Ureter (tissue), 1 donor: Measurements from ENCODE around the gene BHLHA15. TPM values are rescaled to one million over a fixed set of nuclear protein-coding genes. Genes with fewer than 3 reads are reported as not detected.

Experiments
- DNase-seq: peaks from one replicate; pipeline ENCODE4 v3.0.0-alpha.2; 2020; ENCODE audit warnings: low spot score
- total RNA-seq: library from RNA; stranded (reverse); gene quantifications from one replicate; pipeline ENCODE4 v1.2.4, GENCODE V29; 2023
- donor health status: DM: yes; HTN: yes; CAD: no.

The BHLHA15 gene
- total RNA-seq: 0.73 TPM

GRCh38 chr7:98211221-98211675, at the start of gene BHLHA15:
TSS of gene BHLHA15 (plus strand) at chr7:98211439. CDS start at chr7:98212310, 871 bp downstream.
- peak; percentile 48 for DNase-seq

GRCh38 chr7:98162758-98163157, 48.5 kb upstream of the BHLHA15 start:
- DNase-seq: no peak

GRCh38 chr7:98163269-98163668, 48.0 kb upstream of the BHLHA15 start:
- DNase-seq: no peak

GRCh38 chr7:98163704-98164494, 47.3 kb upstream of the BHLHA15 start:
- no peak for DNase-seq

- DNase-seq: no peak
Observed at GRCh38 chr7:98165827-98166667, 45.2 kb upstream of the BHLHA15 start.

GRCh38 chr7:98166668-98166970, 44.6 kb upstream of the BHLHA15 start:
- no peak for DNase-seq

- no peak for DNase-seq
Observed at GRCh38 chr7:98167653-98168052, 43.6 kb upstream of the BHLHA15 start.

GRCh38 chr7:98168181-98168903, 42.9 kb upstream of the BHLHA15 start:
- peak; percentile 66 for DNase-seq

GRCh38 chr7:98168904-98169621, 42.2 kb upstream of the BHLHA15 start:
- DNase-seq: no peak

GRCh38 chr7:98170966-98171365, 40.3 kb upstream of the BHLHA15 start:
- DNase-seq: no peak

GRCh38 chr7:98171449-98171848, 39.8 kb upstream of the BHLHA15 start:
- DNase-seq: no peak

GRCh38 chr7:98174334-98175259, 36.6 kb upstream of the BHLHA15 start:
- no peak for DNase-seq

- no peak for DNase-seq
Observed at GRCh38 chr7:98175260-98175940, 35.8 kb upstream of the BHLHA15 start.

- DNase-seq: no peak
Observed at GRCh38 chr7:98177553-98177952, 33.7 kb upstream of the BHLHA15 start.

- peak; percentile 82 for DNase-seq
Observed at GRCh38 chr7:98178321-98178720, 32.9 kb upstream of the BHLHA15 start.

GRCh38 chr7:98178762-98179490, 32.3 kb upstream of the BHLHA15 start:
- DNase-seq: no peak

GRCh38 chr7:98180751-98181150, 30.5 kb upstream of the BHLHA15 start:
- DNase-seq: no peak

- DNase-seq: no peak
Observed at GRCh38 chr7:98185101-98185500, 26.1 kb upstream of the BHLHA15 start.

- DNase-seq: no peak
Observed at GRCh38 chr7:98186452-98187137, 24.6 kb upstream of the BHLHA15 start.
